H54 (cell line): ENCODE results near the gene KLK15.

Experiments used
- DNase-seq: peaks from one replicate; pipeline ENCODE4 v3.0.0; 2011; ENCODE audit warnings: low spot score, mixed read lengths; ENCODE audit not compliant: insufficient read length
- FAIRE-seq: peaks from 3 replicates; lab custom pipeline; 2011; peaks lifted over from hg19 to GRCh38; lab: Jason Lieb, UNC
- POLR2A ChIP-seq: IDR thresholded peaks from 2 replicates; pipeline ENCODE4 v1.6.1; 2011; ENCODE audit warnings: low read depth, mild to moderate bottlenecking, low read length

The KLK15 gene

GRCh38 chr19:50776131-50776530 is 57.2 kb downstream of the KLK15 start:
- DNase-seq (no peak), FAIRE-seq (no peak)
- TF ChIP-seq POLR2A = no peak
